Tibial nerve (tissue), 4 donors: ENCODE results near the gene CEP85.

ENCODE experiments used
- CTCF ChIP-seq, 5 experiments: fragments of 200-600 bp in 3 of 5; fragments of 450-650 bp in 2 of 5; sonication (generic) in 3 of 5; IDR thresholded peaks; one replicate each; pipeline ENCODE4 v1.5.1; 2016 to 2019; ENCODE audit warnings: antibody characterized with exemption in 5 of 5, mild to moderate bottlenecking in 3 of 5, moderate library complexity in 2 of 5
- EP300 ChIP-seq, 2 donors: sonication (generic); formaldehyde crosslinking; IDR thresholded peaks; one replicate each; pipeline ENCODE4 v1.6.1; 2017; ENCODE audit warnings: antibody characterized with exemption in 2 of 2, mild to moderate bottlenecking in 1 of 2

- TF ChIP-seq EP300 (IDR thresholded peaks at IDR 0.05): no peak
- no peak for TF ChIP-seq CTCF (IDR thresholded peaks at IDR 0.05)
Measured at GRCh38 chr1:26282401-26282918, 48.5 kb downstream of the CEP85 start.
